GM06990 (cell line): ENCODE results near the gene IFNAR2.

Experiments used
- DNase-seq: peaks from one replicate; pipeline ENCODE4 v3.0.0-alpha.2; 2011; ENCODE audit not compliant: insufficient read length; ENCODE audit errors: extremely low read depth
- H3K27me3 ChIP-seq: replicated peaks from 2 replicates; pipeline ENCODE4 v1.6.0; 2011; ENCODE audit warnings: low read length; ENCODE audit not compliant: control insufficient read depth, insufficient read depth
- H3K36me3 ChIP-seq: 2 replicates; pipeline ENCODE4 v1.5.1; 2011; ENCODE audit warnings: low read length; ENCODE audit not compliant: control insufficient read depth, insufficient read depth
- H3K4me3 ChIP-seq: replicated peaks from 2 replicates; pipeline ENCODE4 v1.5.1; 2011; ENCODE audit warnings: low read depth, mild to moderate bottlenecking, control low read depth, low read length
- CTCF ChIP-seq: IDR thresholded peaks from 2 replicates; pipeline ENCODE4 v1.5.1; 2011; ENCODE audit warnings: low read length, control low read depth, mild to moderate bottlenecking, inconsistent platforms; ENCODE audit not compliant: insufficient read depth, poor library complexity, severe bottlenecking

The IFNAR2 gene

GRCh38 chr21:33267250-33267649 lies 37.5 kb downstream of the IFNAR2 start:
- H3K27me3 ChIP-seq: no peaks in the 10 kb centered on the region
- peak overlapping the region; percentile 72 for H3K4me3 ChIP-seq
- no peak for TF ChIP-seq CTCF
- peaks cover 13% of the 10 kb centered on the region for H3K36me3 ChIP-seq
- no peak for DNase-seq

- Histone ChIP-seq H3K36me3 (peaks cover 11% of the 10 kb centered on the region), H3K27me3 (no peaks in the 10 kb centered on the region), H3K4me3 (peak overlapping the region; percentile 72)
- no peak for TF ChIP-seq CTCF
- DNase-seq: no peak
Observed at GRCh38 chr21:33268393-33268736, 38.6 kb downstream of the IFNAR2 start.

GRCh38 chr21:33268737-33269441 lies 39.2 kb downstream of the IFNAR2 start:
- H3K27me3 ChIP-seq: no peaks in the 10 kb centered on the region
- peak overlapping the region; percentile 72 for H3K4me3 ChIP-seq
- peaks cover 10% of the 10 kb centered on the region for H3K36me3 ChIP-seq
- no peak for TF ChIP-seq CTCF
- peak; percentile 81 for DNase-seq

GRCh38 chr21:33270986-33271385 lies 41.2 kb downstream of the IFNAR2 start:
- Histone ChIP-seq H3K36me3 (peaks cover 13% of the 10 kb centered on the region), H3K4me3 (no peak overlapping the region), H3K27me3 (no peaks in the 10 kb centered on the region)
- no peak for TF ChIP-seq CTCF
- no peak for DNase-seq

- no peaks in the 10 kb centered on the region for H3K27me3 ChIP-seq
- no peak for TF ChIP-seq CTCF
- H3K4me3 ChIP-seq: no peak overlapping the region
- no peak for DNase-seq
- H3K36me3 ChIP-seq: peaks cover 13% of the 10 kb centered on the region
Observed at GRCh38 chr21:33273044-33273443, 43.3 kb downstream of the IFNAR2 start.

- Histone ChIP-seq H3K4me3 (no peak overlapping the region), H3K36me3 (peaks cover 22% of the 10 kb centered on the region), H3K27me3 (no peaks in the 10 kb centered on the region)
- no peak for TF ChIP-seq CTCF
- DNase-seq: no peak
Observed at GRCh38 chr21:33278721-33279120, 49.0 kb downstream of the IFNAR2 start.
